Measurements from ENCODE around the gene C4A. TPM values are rescaled to one million over a fixed set of nuclear protein-coding genes. Genes with fewer than 3 reads are reported as not detected.
A peak's percentile ranks its signal among the peaks of the same experiment; 100 is the strongest.

Gene C4A
- total and polyA plus RNA-seq, 2 of the 13 experiments (the other 11 are each of a cell fraction or from before 2014, with no cell fraction given): 165 to 478 TPM

DNA sequence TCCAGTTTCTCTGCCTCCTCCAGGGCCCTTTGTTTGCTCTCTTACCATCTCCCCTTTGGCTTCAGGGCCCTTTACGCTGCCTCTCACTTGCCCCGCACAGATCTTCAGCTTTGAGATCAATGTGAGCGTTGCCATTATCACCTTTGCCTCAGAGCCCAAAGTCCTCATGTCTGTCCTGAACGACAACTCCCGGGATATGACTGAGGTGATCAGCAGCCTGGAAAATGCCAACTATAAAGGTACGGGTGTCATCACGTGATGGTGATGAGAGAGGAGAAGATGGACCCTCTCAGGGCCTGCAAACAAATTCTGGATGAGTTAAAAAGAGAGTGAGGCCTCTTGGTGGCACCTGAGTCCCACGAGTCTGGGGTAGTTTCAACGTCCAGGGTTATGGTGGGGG is 46.0 kb upstream of the C4A start:
- Histone ChIP-seq H4K20me1 (ENCODE audit: insufficient read depth, low read length) (no peaks in the 10 kb centered on the region), H3K36me3 (replicated peaks in 1 of 2; ENCODE audit: control insufficient read depth in 1 of 2, insufficient read depth in 2 of 2, low read length in 2 of 2) (peaks cover 8 to 23% of the 10 kb centered on the region in 2 experiments), H3K9me3 (ENCODE audit: low read length) (no peaks in the 10 kb centered on the region), H3K4me1 (ENCODE audit: insufficient read depth, low read length) (peaks cover 22% of the 10 kb centered on the region), H3K4me2 (ENCODE audit: low read depth, low read length) (no peak overlapping the region), H2AFZ (ENCODE audit: low read length) (no peak overlapping the region), H3K27ac (ENCODE audit: extremely low read length, insufficient read depth, low read length) (no peak overlapping the region), H3K9ac (ENCODE audit: insufficient read depth, low read depth, low read length) (no peak overlapping the region), H3K27me3 (ENCODE audit: control insufficient read depth in 1 of 2, insufficient read depth in 2 of 2, low read length in 2 of 2) (no peaks in the 10 kb centered on the region), H3K79me2 (ENCODE audit: insufficient read depth, low read length) (peaks cover 2% of the 10 kb centered on the region), H3K4me3 (replicated peaks in 1 of 3; ENCODE audit: insufficient read depth in 1 of 3, low read depth in 2 of 3, low read length in 3 of 3) (no peak overlapping the region)
- in situ Hi-C loops (cut with HindIII; ENCODE audit: extremely low pct_ligation_motif_present, low pct_unique_long_range_greater_than_20kb): no loop called here
- DNase-seq (ENCODE audit: low spot score): no peak
- TF ChIP-seq RBFOX2 (IDR thresholded peaks at IDR 0.05; ENCODE audit: low read depth, low read length) (0 out of 2 replicates have a peak, but pooled peaks have one; percentile 6), POLR2G (IDR thresholded peaks at IDR 0.05; ENCODE audit: low read depth, low read length) (peak; percentile 32; the same call in 1 of the 2 replicates), ARID2 (CRISPR knock-in tag; IDR thresholded peaks at IDR 0.05; ENCODE audit: borderline replicate concordance) (no peak), ZBTB38 (CRISPR knock-in tag; IDR thresholded peaks at IDR 0.05) (0 out of 2 replicates have a peak, but pooled peaks have one; percentile 31), CCAR2 (optimal IDR thresholded peaks at IDR 0.05; ENCODE audit: low read depth, low read length) (peak; percentile 35), ZNF432 (CRISPR knock-in tag; IDR thresholded peaks at IDR 0.05; ENCODE audit: borderline replicate concordance) (no peak)
- FAIRE-seq: no peak
- 92% methylated on average over 9 of the region's 9 CpGs for WGBS (ENCODE audit: low lambda C conversion rate)
- intact Hi-C loops (cut with micrococcal nuclease; ENCODE audit: unreplicated experiment): no loop called here
- ATAC-seq: no peak
- BruUV-seq (replicated peaks): no TSS peak
- ChIA-PET CTCF (ENCODE audit: low intra/inter-chr PET ratio, low total read pairs) (no interaction called here), POLR2A (interaction anchor here (1.4 to 2.0 kb wide), 2 partner anchors 10 to 16 kb away, joined by 8 to 9 read pairs; partner anchors contain the start of gene CFB)

- no TSS peak for BruUV-seq (replicated peaks)
- CTCF ChIA-PET (ENCODE audit: low intra/inter-chr PET ratio, low total read pairs): interaction anchor here (1.2 kb wide), 1 partner anchor 12 kb away, joined by 3 read pairs; no protein-coding TSS in a partner anchor
- peak overlapping the region; percentile 48 for H3K27ac ChIP-seq (ENCODE audit: extremely low read length, insufficient read depth, low read length)
- no peak overlapping the region for H3K9ac ChIP-seq (ENCODE audit: insufficient read depth, low read depth, low read length)
- DNase-seq (ENCODE audit: low spot score): peak; percentile 78
- POLR2A ChIA-PET: interaction anchor here (0.8 to 3.0 kb wide), 11 partner anchors 10 to 149 kb away, joined by 3 to 47 read pairs (median 6); partner anchors contain the start of genes C2, NEU1 and ZBTB12
- WGBS (ENCODE audit: low lambda C conversion rate): 6% methylated on average over 6 of the region's 6 CpGs
- H2AFZ ChIP-seq (ENCODE audit: low read length): no peak overlapping the region
- H3K4me1 ChIP-seq (ENCODE audit: insufficient read depth, low read length): peaks cover 62% of the 10 kb centered on the region
- peak; percentile 93 for FAIRE-seq
- intact Hi-C loops (cut with micrococcal nuclease; ENCODE audit: unreplicated experiment): no loop called here
- no peak overlapping the region for H3K4me3 ChIP-seq (replicated peaks in 1 of 3; ENCODE audit: insufficient read depth in 1 of 3, low read depth in 2 of 3, low read length in 3 of 3)
- peak; percentile 59 for ATAC-seq
- no peaks in the 10 kb centered on the region for H3K9me3 ChIP-seq (ENCODE audit: low read length)
- no peaks in the 10 kb centered on the region for H3K27me3 ChIP-seq (ENCODE audit: control insufficient read depth in 1 of 2, insufficient read depth in 2 of 2, low read length in 2 of 2)
- H3K79me2 ChIP-seq (ENCODE audit: insufficient read depth, low read length): no peaks in the 10 kb centered on the region
- H4K20me1 ChIP-seq (ENCODE audit: insufficient read depth, low read length): no peaks in the 10 kb centered on the region
- in situ Hi-C loops (cut with HindIII; ENCODE audit: extremely low pct_ligation_motif_present, low pct_unique_long_range_greater_than_20kb): no loop called here
- H3K36me3 ChIP-seq (replicated peaks in 1 of 2; ENCODE audit: control insufficient read depth in 1 of 2, insufficient read depth in 2 of 2, low read length in 2 of 2): peaks cover 6 to 34% of the 10 kb centered on the region in 2 experiments; a peak in 4 of 5 replicates
- peak overlapping the region; percentile 22 for H3K4me2 ChIP-seq (ENCODE audit: low read depth, low read length)
- TF ChIP-seq U2AF2 (IDR thresholded peaks at IDR 0.05; ENCODE audit: low read depth, low read length) (no peak), HDAC1 (CRISPR knock-in tag; IDR thresholded peaks at IDR 0.05) (no peak), LCORL (IDR thresholded peaks at IDR 0.05) (no peak), LCORL (CRISPR knock-in tag; IDR thresholded peaks at IDR 0.05) (0 out of 2 replicates have a peak, but pooled peaks have one; percentile 22), ATF2 (CRISPR knock-in tag; IDR thresholded peaks at IDR 0.05) (no peak), CBX2 (IDR thresholded peaks at IDR 0.05; ENCODE audit: low read depth, low read length) (no peak), CBX2 (CRISPR knock-in tag; IDR thresholded peaks at IDR 0.05; ENCODE audit: low read depth) (no peak), SMARCE1 (IDR thresholded peaks at IDR 0.05; ENCODE audit: borderline replicate concordance) (no peak), EZH2 (conservative IDR thresholded peaks at IDR 0.05; ENCODE audit: low read depth, low read length) (no peak), ZNF431 (CRISPR knock-in tag; IDR thresholded peaks at IDR 0.05; ENCODE audit: borderline replicate concordance, low read depth) (no peak), KLF16 (CRISPR knock-in tag; IDR thresholded peaks at IDR 0.05) (no peak)
- TF ChIP-seq, protein P1, sequence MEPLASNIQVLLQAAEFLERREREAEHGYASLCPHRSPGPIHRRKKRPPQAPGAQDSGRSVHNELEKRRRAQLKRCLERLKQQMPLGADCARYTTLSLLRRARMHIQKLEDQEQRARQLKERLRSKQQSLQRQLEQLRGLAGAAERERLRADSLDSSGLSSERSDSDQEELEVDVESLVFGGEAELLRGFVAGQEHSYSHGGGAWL (CRISPR knock-in tag; IDR thresholded peaks at IDR 0.05): no peak
- TF ChIP-seq, protein P2, sequence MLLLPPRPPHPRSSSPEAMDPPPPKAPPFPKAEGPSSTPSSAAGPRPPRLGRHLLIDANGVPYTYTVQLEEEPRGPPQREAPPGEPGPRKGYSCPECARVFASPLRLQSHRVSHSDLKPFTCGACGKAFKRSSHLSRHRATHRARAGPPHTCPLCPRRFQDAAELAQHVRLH (CRISPR knock-in tag; IDR thresholded peaks at IDR 0.05; ENCODE audit: borderline replicate concordance, low read depth): no peak
Measured at GRCh38 chr6:31940256-31940664, 41.6 kb upstream of the C4A start.

All from HepG2 (cell line).